GM08714 (cell line): Measurements from ENCODE around the gene NTRK2.

ENCODE experiments used
- H3K4me3 ChIP-seq: fragments of 200-500 bp; sonication (Bioruptor generic); 2 replicates; pipeline ENCODE4 v1.5.1; 2014; ENCODE audit warnings: mild to moderate bottlenecking, low read length, inconsistent platforms
- ZNF274 ChIP-seq: IDR thresholded peaks from 2 replicates; pipeline ENCODE4 v1.6.1; 2012; ENCODE audit warnings: mild to moderate bottlenecking, low read depth, low read length

The NTRK2 gene

GRCh38 chr9:85014292-85014691, 344.8 kb downstream of the NTRK2 start:
- H3K4me3 ChIP-seq, result no peak overlapping the region
- TF ChIP-seq ZNF274, result no peak

GRCh38 chr9:85016384-85017006, 347.0 kb downstream of the NTRK2 start:
- no peak overlapping the region for H3K4me3 ChIP-seq
- TF ChIP-seq ZNF274, result no peak

GRCh38 chr9:85020791-85021190, 351.3 kb downstream of the NTRK2 start:
- H3K4me3 ChIP-seq, result no peak overlapping the region
- TF ChIP-seq ZNF274, result no peak

GRCh38 chr9:85021686-85022085, 352.2 kb downstream of the NTRK2 start:
- no peak for TF ChIP-seq ZNF274
- H3K4me3 ChIP-seq, result no peak overlapping the region

- no peak for TF ChIP-seq ZNF274
- H3K4me3 ChIP-seq, result no peak overlapping the region
These were observed 354.8 kb downstream of the NTRK2 start for GRCh38 chr9:85024374-85024773.

- H3K4me3 ChIP-seq, result no peak overlapping the region
- TF ChIP-seq ZNF274, result no peak
These were observed 356.1 kb downstream of the NTRK2 start for GRCh38 chr9:85025638-85026037.

GRCh38 chr9:85027870-85028269, 358.3 kb downstream of the NTRK2 start:
- TF ChIP-seq ZNF274, result no peak
- H3K4me3 ChIP-seq, result no peak overlapping the region

GRCh38 chr9:85030316-85030715, 360.8 kb downstream of the NTRK2 start:
- TF ChIP-seq ZNF274, result no peak
- H3K4me3 ChIP-seq, result no peak overlapping the region

- no peak overlapping the region for H3K4me3 ChIP-seq
- TF ChIP-seq ZNF274, result no peak
These were observed 367.0 kb downstream of the NTRK2 start for GRCh38 chr9:85036496-85036895.

- H3K4me3 ChIP-seq, result no peak overlapping the region
- TF ChIP-seq ZNF274, result no peak
These were observed 368.5 kb downstream of the NTRK2 start for GRCh38 chr9:85038061-85038460.

- no peak for TF ChIP-seq ZNF274
These were observed 369.5 kb downstream of the NTRK2 start for GRCh38 chr9:85038824-85039608.

GRCh38 chr9:85040146-85040545, 370.6 kb downstream of the NTRK2 start:
- no peak overlapping the region for H3K4me3 ChIP-seq
- TF ChIP-seq ZNF274, result no peak

More at GRCh38 chr9:85038824-85039608, 369.5 kb downstream of the NTRK2 start:
- no peak overlapping the region for H3K4me3 ChIP-seq

GRCh38 chr9:85040821-85041465, 371.4 kb downstream of the NTRK2 start:
- no peak for TF ChIP-seq ZNF274
- no peak overlapping the region for H3K4me3 ChIP-seq

GRCh38 chr9:85041466-85042137, 372.1 kb downstream of the NTRK2 start:
- no peak for TF ChIP-seq ZNF274
- H3K4me3 ChIP-seq, result no peak overlapping the region
